ENCODE measurements around the gene MIF.

MIF gene

GRCh38 chr22:23893945-23894709 is at the start of gene MIF:
MIF (plus strand) TSS chr22:23894383; CDS start chr22:23894475, 92 bp downstream.
- Mint-ChIP-seq H3K27ac (peak within 1 kb of the TSS; percentile 96), H3K4me3 (peak within 1 kb of the TSS; percentile 93), H3K4me1 (peaks cover 26% of the 10 kb centered on the region), H3K36me3 (peaks cover 12% of the 10 kb centered on the region), H3K27me3 (no peaks in the 10 kb centered on the region), H3K9me3 (no peaks in the 10 kb centered on the region)

- no peak overlapping the region for H3K27ac Mint-ChIP-seq
- H3K4me3 Mint-ChIP-seq = no peak overlapping the region
- no peaks in the 10 kb centered on the region for H3K36me3 Mint-ChIP-seq
- H3K9me3 Mint-ChIP-seq = no peaks in the 10 kb centered on the region
- H3K4me1 Mint-ChIP-seq = no peaks in the 10 kb centered on the region
- H3K27me3 Mint-ChIP-seq = no peaks in the 10 kb centered on the region
These were observed 49.4 kb upstream of the MIF start for GRCh38 chr22:23844739-23845202.

GRCh38 chr22:23845265-23846080 is 48.7 kb upstream of the MIF start:
- Mint-ChIP-seq H3K4me1 (no peaks in the 10 kb centered on the region), H3K9me3 (no peaks in the 10 kb centered on the region), H3K4me3 (no peak overlapping the region), H3K36me3 (no peaks in the 10 kb centered on the region), H3K27me3 (no peaks in the 10 kb centered on the region), H3K27ac (no peak overlapping the region)

- H3K27ac Mint-ChIP-seq = no peak overlapping the region
- H3K4me1 Mint-ChIP-seq = no peaks in the 10 kb centered on the region
- no peaks in the 10 kb centered on the region for H3K9me3 Mint-ChIP-seq
- H3K4me3 Mint-ChIP-seq = no peak overlapping the region
- H3K27me3 Mint-ChIP-seq = no peaks in the 10 kb centered on the region
- no peaks in the 10 kb centered on the region for H3K36me3 Mint-ChIP-seq
These were observed 48.1 kb upstream of the MIF start for GRCh38 chr22:23846081-23846469.

GRCh38 chr22:23847310-23847920 is 46.8 kb upstream of the MIF start:
- H3K27ac Mint-ChIP-seq = no peak overlapping the region
- H3K9me3 Mint-ChIP-seq = no peaks in the 10 kb centered on the region
- H3K36me3 Mint-ChIP-seq = no peaks in the 10 kb centered on the region
- no peak overlapping the region for H3K4me3 Mint-ChIP-seq
- H3K4me1 Mint-ChIP-seq = no peaks in the 10 kb centered on the region
- no peaks in the 10 kb centered on the region for H3K27me3 Mint-ChIP-seq

- H3K36me3 Mint-ChIP-seq = no peaks in the 10 kb centered on the region
- H3K4me1 Mint-ChIP-seq = no peaks in the 10 kb centered on the region
- H3K9me3 Mint-ChIP-seq = no peaks in the 10 kb centered on the region
- H3K27me3 Mint-ChIP-seq = no peaks in the 10 kb centered on the region
- no peak overlapping the region for H3K4me3 Mint-ChIP-seq
- no peak overlapping the region for H3K27ac Mint-ChIP-seq
These were observed 46.0 kb upstream of the MIF start for GRCh38 chr22:23847991-23848864.

GRCh38 chr22:23849009-23850006 is 44.9 kb upstream of the MIF start:
- no peak overlapping the region for H3K27ac Mint-ChIP-seq
- H3K4me1 Mint-ChIP-seq = no peaks in the 10 kb centered on the region
- H3K27me3 Mint-ChIP-seq = no peaks in the 10 kb centered on the region
- H3K4me3 Mint-ChIP-seq = no peak overlapping the region
- H3K36me3 Mint-ChIP-seq = no peaks in the 10 kb centered on the region
- no peaks in the 10 kb centered on the region for H3K9me3 Mint-ChIP-seq

GRCh38 chr22:23850136-23850611 is 44.0 kb upstream of the MIF start:
- H3K4me3 Mint-ChIP-seq = no peak overlapping the region

GRCh38 chr22:23856721-23857605 is 37.2 kb upstream of the MIF start:
- peak overlapping the region; percentile 93 for H3K4me3 Mint-ChIP-seq
- peaks cover 18% of the 10 kb centered on the region for H3K4me1 Mint-ChIP-seq
- no peaks in the 10 kb centered on the region for H3K9me3 Mint-ChIP-seq
- H3K27ac Mint-ChIP-seq = no peak overlapping the region
- H3K27me3 Mint-ChIP-seq = no peaks in the 10 kb centered on the region
- no peaks in the 10 kb centered on the region for H3K36me3 Mint-ChIP-seq

More at GRCh38 chr22:23850136-23850611, 44.0 kb upstream of the MIF start:
- Mint-ChIP-seq H3K36me3 (no peaks in the 10 kb centered on the region), H3K9me3 (no peaks in the 10 kb centered on the region), H3K4me1 (no peaks in the 10 kb centered on the region), H3K27me3 (no peaks in the 10 kb centered on the region), H3K27ac (no peak overlapping the region)

- Mint-ChIP-seq H3K4me3 (peak within 1 kb of the TSS; percentile 93), H3K36me3 (no peaks in the 10 kb centered on the region), H3K27me3 (no peaks in the 10 kb centered on the region), H3K9me3 (no peaks in the 10 kb centered on the region), H3K4me1 (peaks cover 18% of the 10 kb centered on the region), H3K27ac (peak within 1 kb of the TSS; percentile 90)
These were observed 36.3 kb upstream of the MIF start, which contains the start of gene SLC2A11 for GRCh38 chr22:23857606-23858483. SLC2A11 (plus strand) TSS chr22:23857875; CDS start chr22:23858000, 125 bp downstream.

GRCh38 chr22:23858484-23858815 is 35.7 kb upstream of the MIF start:
- no peaks in the 10 kb centered on the region for H3K36me3 Mint-ChIP-seq
- H3K4me3 Mint-ChIP-seq = peak overlapping the region; percentile 93
- H3K27me3 Mint-ChIP-seq = no peaks in the 10 kb centered on the region
- no peaks in the 10 kb centered on the region for H3K9me3 Mint-ChIP-seq
- peak overlapping the region; percentile 89 for H3K27ac Mint-ChIP-seq
- H3K4me1 Mint-ChIP-seq = peaks cover 18% of the 10 kb centered on the region

GRCh38 chr22:23859201-23859600 is 35.0 kb upstream of the MIF start:
- no peaks in the 10 kb centered on the region for H3K9me3 Mint-ChIP-seq
- no peak overlapping the region for H3K27ac Mint-ChIP-seq
- no peaks in the 10 kb centered on the region for H3K27me3 Mint-ChIP-seq

More at GRCh38 chr22:23859201-23859600, 35.0 kb upstream of the MIF start:
- Mint-ChIP-seq H3K4me1 (peaks cover 18% of the 10 kb centered on the region), H3K36me3 (peaks cover 2% of the 10 kb centered on the region), H3K4me3 (peak overlapping the region; percentile 93)

Data from activated naive CD4-positive, alpha-beta T cell treated with anti-CD3 and anti-CD28 coated beads, Interleukin-2, amount 50 U/mL, for 24 hours (primary cell).